Activated CD8-positive, alpha-beta memory T cell treated with anti-CD3 and anti-CD28 coated beads, Interleukin-2, amount 10 ng/mL, durations not matched to agents 7 days and 5 days (primary cell): ENCODE data around the gene IL19. TPM values are rescaled to one million over a fixed set of nuclear protein-coding genes. Genes with fewer than 3 reads are reported as not detected.

Experiments
- ATAC-seq: fragments of 150-1000 bp; cut with Tn5 transposase; one replicate; pipeline ENCODE4 v1.10.0; 2021; ENCODE audit warnings: moderate library complexity
- CTCF ChIA-PET: fragments of 350-600 bp; sonication (Branson Sonifier 250); formaldehyde crosslinking; loops from one replicate; lab custom pipeline; 2021; ENCODE audit warnings: antibody characterized with exemption; lab: Charles Lee
- DNase-seq: peaks from one replicate; pipeline ENCODE4 v3.0.0-alpha.2; 2020
- H3K27ac Mint-ChIP-seq: one replicate; pipeline ENCODE4 v1.8.0; 2021; ENCODE audit warnings: mild to moderate bottlenecking, mixed read lengths
- H3K27me3 Mint-ChIP-seq: one replicate; pipeline ENCODE4 v1.8.0; 2021; ENCODE audit warnings: mixed read lengths
- H3K36me3 Mint-ChIP-seq: one replicate; pipeline ENCODE4 v1.8.0; 2021; ENCODE audit warnings: mild to moderate bottlenecking, mixed read lengths
- H3K4me1 Mint-ChIP-seq: one replicate; pipeline ENCODE4 v1.8.0; 2021; ENCODE audit warnings: mixed read lengths
- H3K4me3 Mint-ChIP-seq: one replicate; pipeline ENCODE4 v1.8.0; 2021; ENCODE audit warnings: mild to moderate bottlenecking, moderate library complexity, mixed read lengths
- H3K9me3 Mint-ChIP-seq: one replicate; pipeline ENCODE4 v1.8.0; 2022; ENCODE audit warnings: low read depth, mixed read lengths
- total RNA-seq, 2 experiments: library from RNA; stranded (reverse); gene quantifications; one replicate each; pipeline ENCODE4 v1.2.3, GENCODE V29; 2021

The IL19 gene
- total RNA-seq, 2 experiments from 2014 or later, result not detected

GRCh38 chr1:206886831-206887230, 116.3 kb downstream of the IL19 start:
- H3K4me3 Mint-ChIP-seq, result no peak overlapping the region
- no peaks in the 10 kb centered on the region for H3K9me3 Mint-ChIP-seq
- DNase-seq (no peak), ATAC-seq (no peak)
- H3K27me3 Mint-ChIP-seq, result peaks cover 21% of the 10 kb centered on the region
- CTCF ChIA-PET, result interaction anchor here (1.0 to 2.3 kb wide), 3 partner anchors 20 to 95 kb away, joined by 3 to 5 read pairs (median 3); no protein-coding TSS in a partner anchor
- no peak overlapping the region for H3K27ac Mint-ChIP-seq
- H3K36me3 Mint-ChIP-seq, result no peaks in the 10 kb centered on the region
- H3K4me1 Mint-ChIP-seq, result peaks cover 13% of the 10 kb centered on the region

DNA sequence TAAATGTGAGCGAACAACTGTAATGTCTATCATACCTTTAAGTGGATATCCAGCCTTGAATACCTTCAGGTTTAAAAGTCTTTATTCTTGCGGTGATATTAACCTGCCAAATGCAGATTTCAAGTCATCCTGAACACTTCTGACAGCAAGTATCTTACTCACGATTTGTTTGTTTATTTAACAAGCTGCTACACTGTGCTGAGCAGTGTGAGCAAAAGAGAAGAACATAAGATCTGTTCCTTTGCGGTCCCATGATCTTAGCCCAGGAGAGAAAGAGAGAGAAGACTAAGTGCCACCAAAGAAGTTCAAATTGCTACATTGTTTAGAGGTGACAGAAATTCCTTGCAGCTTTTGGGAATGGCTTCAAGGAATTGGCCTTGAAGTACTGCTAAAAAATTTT, 117.1 kb downstream of the IL19 start:
- ATAC-seq (no peak), DNase-seq (no peak)
- CTCF ChIA-PET, result interaction anchor here (1.3 to 2.3 kb wide), 2 partner anchors 24 to 80 kb away, joined by 3 to 5 read pairs; no protein-coding TSS in a partner anchor
- H3K4me3 Mint-ChIP-seq, result no peak overlapping the region
- peaks cover 21% of the 10 kb centered on the region for H3K27me3 Mint-ChIP-seq
- no peaks in the 10 kb centered on the region for H3K36me3 Mint-ChIP-seq
- H3K27ac Mint-ChIP-seq, result no peak overlapping the region
- H3K9me3 Mint-ChIP-seq, result no peaks in the 10 kb centered on the region
- H3K4me1 Mint-ChIP-seq, result peaks cover 13% of the 10 kb centered on the region

DNA sequence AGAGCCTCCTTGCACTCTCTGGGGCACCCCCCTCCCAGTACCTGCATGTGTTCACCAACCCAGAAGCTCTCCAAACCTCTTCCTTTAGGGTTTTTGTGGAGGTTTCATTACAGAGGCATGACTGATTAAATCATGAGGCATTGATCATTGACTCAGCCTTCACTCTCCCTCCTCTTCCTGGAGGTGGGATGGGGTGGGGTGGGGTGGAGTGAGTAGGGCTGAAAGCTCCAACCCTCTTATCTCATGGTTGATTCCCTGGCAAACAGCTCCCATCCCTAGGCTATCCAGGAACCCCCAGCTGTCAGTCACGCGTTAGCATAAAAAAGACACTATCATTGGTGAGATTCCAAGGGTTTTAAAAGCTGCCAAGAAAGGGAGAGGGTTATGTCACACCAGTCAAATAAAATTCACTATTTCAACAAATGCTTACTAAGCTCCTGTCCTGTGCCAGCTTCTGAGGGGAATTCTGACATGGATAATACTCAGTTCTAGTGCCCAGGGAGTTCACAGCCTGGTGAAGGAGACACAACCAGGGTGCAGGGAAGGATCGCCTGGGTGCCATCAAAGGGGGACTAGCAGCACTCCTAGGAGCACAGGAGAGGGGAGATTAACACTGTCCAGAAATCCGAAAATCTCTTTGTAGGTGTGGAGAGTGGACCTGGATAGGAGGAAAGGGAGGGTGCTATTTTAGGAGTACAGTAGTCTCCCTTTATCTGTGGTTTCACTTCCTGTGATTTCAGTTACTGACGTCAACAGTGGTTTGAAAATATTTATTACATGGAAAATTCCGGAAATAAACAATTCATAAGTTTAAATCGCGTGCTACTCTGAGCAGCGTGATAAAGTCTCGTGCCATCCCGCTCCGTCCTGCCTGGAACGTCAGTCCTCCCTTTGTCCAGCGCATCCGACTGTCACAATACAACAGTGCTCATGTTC, 119.8 kb downstream of the IL19 start:
- CTCF ChIA-PET, result interaction anchor here (0.8 kb wide), 1 partner anchor 22 kb away, joined by 3 read pairs; no protein-coding TSS in a partner anchor
- Mint-ChIP-seq H3K4me3 (no peak overlapping the region), H3K9me3 (no peaks in the 10 kb centered on the region), H3K27ac (peak overlapping the region; percentile 26), H3K4me1 (peaks cover 13% of the 10 kb centered on the region), H3K27me3 (peaks cover 13% of the 10 kb centered on the region), H3K36me3 (no peaks in the 10 kb centered on the region)
- DNase-seq (no peak), ATAC-seq (no peak)

DNA sequence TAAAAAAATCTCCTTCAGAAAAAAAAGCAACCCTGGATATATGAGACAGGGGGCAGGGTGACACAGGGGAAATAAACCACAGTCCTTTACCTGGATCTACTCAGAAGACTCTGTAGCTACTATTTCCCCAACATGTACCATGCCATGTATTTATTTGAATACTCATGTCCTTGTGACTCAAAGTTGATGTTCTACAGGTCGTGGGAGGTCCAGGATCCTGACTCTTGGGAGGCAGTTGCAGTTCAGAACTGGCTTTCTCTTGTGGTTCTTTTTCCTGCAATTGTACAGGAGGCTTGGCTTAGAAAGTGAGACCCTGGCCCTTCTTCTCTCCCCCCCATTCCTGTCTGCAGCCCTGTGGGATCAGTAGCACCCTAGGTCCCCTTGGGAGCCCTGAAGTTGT, 120.8 kb downstream of the IL19 start:
- H3K4me1 Mint-ChIP-seq, result peaks cover 13% of the 10 kb centered on the region
- no peak overlapping the region for H3K27ac Mint-ChIP-seq
- no peaks in the 10 kb centered on the region for H3K9me3 Mint-ChIP-seq
- CTCF ChIA-PET, result no interaction called here
- H3K36me3 Mint-ChIP-seq, result no peaks in the 10 kb centered on the region
- DNase-seq (no peak), ATAC-seq (no peak)
- peaks cover 8% of the 10 kb centered on the region for H3K27me3 Mint-ChIP-seq
- H3K4me3 Mint-ChIP-seq, result no peak overlapping the region

Other genes starting within 250 kb of the IL19 start
- gene EIF2D, start 158.3 kb upstream of the IL19 start, total RNA-seq, result 10 to 100 TPM; 51.7 to 68.4 TPM
- gene DYRK3, start 135.2 kb upstream of the IL19 start, total RNA-seq, result 10 to 100 TPM in 1 of 2 experiments, 1 to 10 TPM in 1; 9.5 to 12.7 TPM
- gene MAPKAPK2, start 85.9 kb upstream of the IL19 start, total RNA-seq, result 10 to 100 TPM; 85.7 to 93.8 TPM
- not detected for gene IL10, start 1.7 kb downstream of the IL19 start, total RNA-seq
- not detected for gene IL20, start 94.8 kb downstream of the IL19 start, total RNA-seq
- gene IL24, start 126.7 kb downstream of the IL19 start, total RNA-seq, result not detected
- 10 to 100 TPM; 33.0 to 37.2 TPM for gene FCMR, start 151.2 kb downstream of the IL19 start, total RNA-seq
- gene PIGR, start 175.7 kb downstream of the IL19 start, total RNA-seq, result under 1 TPM; 0.06 to 0.07 TPM
- not detected for gene FCAMR, start 199.7 kb downstream of the IL19 start, total RNA-seq